ELR (cell line): ENCODE results near the gene PCDHA8.
"Not testable (repeated sequence)": the region's sequence is repeated elsewhere in the genome, so short reads cannot be mapped to it uniquely, and the experiment has no call there.

Experiments used
- DNase-seq: peaks from one replicate; pipeline ENCODE4 v3.0.0-alpha.2; 2015; ENCODE audit warnings: low read depth

PCDHA8 gene

GRCh38 chr5:140875085-140876065 lies 34.4 kb downstream of the PCDHA8 start, which contains the start of gene PCDHA12:
TSS of gene PCDHA12 (plus strand) at chr5:140875308. CDS start at chr5:140875473, 165 bp downstream.
- DNase-seq = no peak

DNA sequence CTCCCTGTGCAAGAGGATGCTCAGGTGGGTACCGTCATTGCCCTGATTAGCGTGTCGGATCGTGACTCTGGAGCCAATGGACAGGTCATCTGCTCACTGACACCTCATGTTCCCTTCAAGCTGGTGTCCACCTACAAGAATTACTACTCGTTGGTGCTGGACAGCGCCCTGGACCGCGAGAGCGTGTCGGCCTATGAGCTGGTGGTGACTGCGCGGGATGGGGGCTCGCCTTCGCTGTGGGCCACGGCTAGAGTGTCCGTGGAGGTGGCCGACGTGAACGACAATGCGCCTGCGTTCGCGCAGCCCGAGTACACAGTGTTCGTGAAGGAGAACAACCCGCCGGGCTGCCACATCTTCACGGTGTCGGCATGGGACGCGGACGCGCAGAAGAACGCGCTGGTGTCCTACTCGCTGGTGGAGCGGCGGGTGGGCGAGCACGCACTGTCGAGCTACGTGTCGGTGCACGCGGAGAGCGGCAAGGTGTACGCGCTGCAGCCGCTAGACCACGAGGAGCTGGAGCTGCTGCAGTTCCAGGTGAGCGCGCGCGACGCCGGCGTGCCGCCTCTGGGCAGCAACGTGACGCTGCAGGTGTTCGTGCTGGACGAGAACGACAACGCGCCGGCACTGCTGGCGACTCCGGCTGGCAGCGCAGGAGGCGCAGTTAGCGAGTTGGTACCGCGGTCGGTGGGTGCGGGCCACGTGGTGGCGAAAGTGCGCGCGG lies 35.7 kb downstream of the PCDHA8 start:
- not testable (repeated sequence) for DNase-seq

DNA sequence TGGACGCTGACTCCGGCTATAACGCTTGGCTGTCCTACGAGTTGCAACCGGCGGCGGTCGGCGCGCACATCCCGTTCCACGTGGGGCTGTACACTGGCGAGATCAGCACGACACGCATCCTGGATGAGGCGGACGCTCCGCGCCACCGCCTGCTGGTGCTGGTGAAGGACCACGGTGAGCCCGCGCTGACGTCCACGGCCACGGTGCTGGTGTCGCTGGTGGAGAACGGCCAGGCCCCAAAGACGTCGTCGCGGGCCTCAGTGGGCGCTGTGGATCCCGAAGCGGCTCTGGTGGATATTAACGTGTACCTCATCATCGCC lies 36.2 kb downstream of the PCDHA8 start:
- DNase-seq = no peak

- no peak for DNase-seq
Measured at GRCh38 chr5:140881889-140882590, 41.1 kb downstream of the PCDHA8 start, which contains the start of gene PCDHA13. TSS of gene PCDHA13 (plus strand) at chr5:140882124. CDS start at chr5:140882269, 145 bp downstream.

- peak; percentile 2 for DNase-seq
Measured at GRCh38 chr5:140882591-140882899, 41.6 kb downstream of the PCDHA8 start.

GRCh38 chr5:140883373-140883772 lies 42.4 kb downstream of the PCDHA8 start:
- no peak for DNase-seq

DNA sequence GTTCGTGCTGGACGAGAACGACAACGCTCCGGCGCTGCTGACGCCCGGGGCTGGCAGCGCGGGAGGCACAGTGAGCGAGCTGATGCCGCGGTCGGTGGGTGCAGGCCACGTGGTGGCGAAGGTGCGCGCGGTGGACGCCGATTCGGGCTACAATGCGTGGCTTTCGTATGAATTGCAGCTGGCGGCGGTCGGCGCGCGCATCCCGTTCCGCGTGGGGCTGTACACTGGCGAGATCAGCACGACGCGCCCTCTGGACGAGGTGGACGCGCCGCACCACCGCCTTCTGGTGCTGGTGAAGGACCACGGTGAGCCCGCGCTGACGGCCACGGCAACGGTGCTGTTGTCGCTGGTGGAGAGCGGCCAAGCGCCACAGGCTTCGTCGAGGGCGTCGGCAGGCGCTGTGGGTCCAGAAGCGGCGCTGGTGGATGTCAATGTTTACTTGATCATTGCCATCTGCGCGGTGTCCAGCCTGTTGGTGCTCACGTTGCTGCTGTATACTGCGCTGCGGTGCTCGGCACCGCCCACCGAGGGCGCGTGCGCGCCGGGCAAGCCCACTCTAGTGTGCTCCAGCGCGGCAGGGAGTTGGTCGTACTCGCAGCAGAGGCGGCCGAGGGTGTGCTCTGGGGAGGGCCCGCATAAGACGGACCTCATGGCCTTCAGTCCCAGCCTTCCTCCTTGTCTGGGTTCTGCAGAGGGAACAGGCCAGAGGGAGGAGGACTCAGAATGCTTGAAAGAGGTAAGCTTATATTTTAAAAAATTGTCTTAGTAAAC lies 43.1 kb downstream of the PCDHA8 start:
- DNase-seq = no peak
